ENCODE measurements around the gene MPZL2. TPM values are rescaled to one million over a fixed set of nuclear protein-coding genes. Genes with fewer than 3 reads are reported as not detected.
A peak's percentile ranks its signal among the peaks of the same experiment; 100 is the strongest.

MPZL2 gene
- total RNA-seq, 1 donor from 2014 or later = 14.6 TPM

DNA sequence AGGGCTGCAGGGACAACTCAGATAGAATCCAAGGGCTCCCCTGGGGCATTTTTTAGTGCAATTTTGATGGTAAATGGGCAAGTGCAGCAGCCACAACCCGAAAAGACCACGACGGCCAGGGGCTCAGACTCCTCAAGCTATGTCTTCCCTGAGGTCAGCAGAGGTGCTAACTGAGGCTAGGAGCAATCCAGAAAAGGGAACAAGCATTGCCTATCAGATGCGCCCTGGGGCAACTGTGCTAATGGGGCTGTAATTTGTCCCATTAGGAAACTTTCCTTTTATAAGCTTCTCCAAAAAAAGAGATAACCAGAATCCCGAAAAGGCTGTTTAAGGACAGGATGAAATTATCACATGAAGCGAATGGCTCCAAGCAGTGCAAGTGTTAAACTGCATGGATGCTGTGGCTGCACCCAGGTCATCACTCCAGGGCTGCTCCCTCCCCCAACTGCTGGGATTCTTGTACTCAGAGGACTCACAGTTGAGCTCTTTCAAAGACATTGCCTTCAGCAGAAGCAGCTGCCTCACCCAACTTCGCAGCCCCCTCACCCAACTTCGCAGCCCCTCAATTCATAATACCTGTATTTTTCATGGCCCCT is 37.6 kb upstream of the MPZL2 start:
- DNase-seq (ENCODE audit: low spot score) = no peak
- intact Hi-C loops (cut with micrococcal nuclease) = no loop called here
- Mint-ChIP-seq H3K27me3 (ENCODE audit: low read depth) (no peaks in the 10 kb centered on the region), H3K4me3 (ENCODE audit: low read depth) (no peak overlapping the region), H3K4me1 (ENCODE audit: low read depth) (peaks cover 25% of the 10 kb centered on the region), H3K36me3 (ENCODE audit: low read depth) (peaks cover 18% of the 10 kb centered on the region), H3K27ac (no peak overlapping the region), H3K9me3 (no peaks in the 10 kb centered on the region)

DNA sequence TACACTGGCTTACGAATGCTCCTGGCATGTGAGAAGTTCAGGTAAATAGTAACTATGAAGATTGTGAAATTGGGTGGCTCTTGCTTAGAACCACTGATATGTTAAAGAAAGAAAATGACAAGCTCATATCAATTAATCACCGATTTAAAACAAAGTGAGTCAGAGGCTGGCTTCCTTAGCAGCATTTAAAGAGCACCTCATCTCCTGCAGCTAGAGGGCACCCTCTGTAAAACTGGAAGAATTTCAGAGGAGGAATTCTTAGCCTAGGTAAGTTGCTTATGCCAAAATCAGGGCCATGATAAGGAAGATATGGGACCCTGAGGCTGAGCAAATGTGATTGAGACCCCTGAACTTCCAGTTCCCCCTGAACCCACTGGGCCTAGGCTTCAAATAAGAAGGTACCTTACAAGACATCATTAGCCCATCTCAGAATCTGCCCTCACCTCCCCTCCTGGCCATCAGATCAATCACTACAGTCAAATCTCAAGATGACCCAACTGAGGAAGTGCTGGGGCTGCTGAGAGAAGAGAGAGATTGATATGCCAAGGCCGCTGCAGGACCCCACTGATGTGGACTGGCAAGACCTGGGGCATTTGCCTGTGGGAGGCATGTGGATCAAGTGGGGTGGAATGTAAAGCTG is 31.8 kb upstream of the MPZL2 start:
- H3K9me3 Mint-ChIP-seq = no peaks in the 10 kb centered on the region
- H3K4me3 Mint-ChIP-seq (ENCODE audit: low read depth) = no peak overlapping the region
- intact Hi-C loops (cut with micrococcal nuclease) = loop anchor here (2.0 kb wide), 2 partner anchors 15 to 57 kb away; no protein-coding TSS in a partner anchor
- H3K4me1 Mint-ChIP-seq (ENCODE audit: low read depth) = peaks cover 16% of the 10 kb centered on the region
- H3K27ac Mint-ChIP-seq = no peak overlapping the region
- H3K36me3 Mint-ChIP-seq (ENCODE audit: low read depth) = no peaks in the 10 kb centered on the region
- no peak for DNase-seq (ENCODE audit: low spot score)
- no peaks in the 10 kb centered on the region for H3K27me3 Mint-ChIP-seq (ENCODE audit: low read depth)

DNA sequence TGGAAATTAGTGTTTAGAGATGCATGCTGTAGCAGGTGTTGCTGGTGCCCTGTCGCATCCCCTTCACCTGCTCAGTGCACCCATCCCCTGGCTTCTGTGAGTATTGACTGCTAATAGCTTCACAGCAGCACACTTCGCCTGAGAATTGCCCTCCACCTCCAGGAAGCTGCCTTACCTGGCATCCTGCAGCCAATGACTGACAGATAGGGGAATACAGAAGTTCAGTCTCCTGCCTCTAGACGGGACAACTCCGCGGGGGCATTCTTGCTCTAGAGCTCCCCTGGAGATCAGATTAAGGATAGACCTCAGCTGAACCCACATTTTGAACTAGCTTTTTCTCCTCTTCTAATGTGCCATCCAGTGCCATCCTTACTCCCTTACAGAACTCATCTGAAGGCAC is 31.1 kb upstream of the MPZL2 start:
- no peaks in the 10 kb centered on the region for H3K27me3 Mint-ChIP-seq (ENCODE audit: low read depth)
- intact Hi-C loops (cut with micrococcal nuclease) = loop anchor here (2.0 kb wide), 1 partner anchor 58 kb away; no protein-coding TSS in a partner anchor
- DNase-seq (ENCODE audit: low spot score) = no peak
- H3K9me3 Mint-ChIP-seq = no peaks in the 10 kb centered on the region
- no peaks in the 10 kb centered on the region for H3K36me3 Mint-ChIP-seq (ENCODE audit: low read depth)
- no peak overlapping the region for H3K4me3 Mint-ChIP-seq (ENCODE audit: low read depth)
- H3K4me1 Mint-ChIP-seq (ENCODE audit: low read depth) = peaks cover 22% of the 10 kb centered on the region
- no peak overlapping the region for H3K27ac Mint-ChIP-seq

DNA sequence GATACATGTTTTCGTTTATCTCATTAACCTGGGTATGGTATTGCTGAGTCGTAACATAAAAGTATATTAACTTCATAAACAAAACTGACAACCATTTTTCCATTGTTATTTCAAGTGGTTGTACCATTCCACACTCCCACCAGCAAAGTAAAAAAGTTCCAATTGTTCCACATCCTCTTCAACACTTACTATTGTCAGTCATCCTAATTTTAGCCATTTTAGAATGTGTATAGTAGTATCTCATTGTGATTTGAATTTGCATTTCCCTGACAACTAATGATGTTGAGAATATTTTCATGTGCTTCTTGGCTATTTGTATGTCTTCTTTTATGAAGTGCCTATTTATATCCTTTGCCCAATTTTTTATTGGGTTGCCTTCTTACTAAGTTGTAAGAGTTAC is 30.0 kb upstream of the MPZL2 start:
- no peak overlapping the region for H3K27ac Mint-ChIP-seq
- intact Hi-C loops (cut with micrococcal nuclease) = loop anchor here (2.0 kb wide), 1 partner anchor 59 kb away; no protein-coding TSS in a partner anchor
- no peaks in the 10 kb centered on the region for H3K27me3 Mint-ChIP-seq (ENCODE audit: low read depth)
- H3K4me1 Mint-ChIP-seq (ENCODE audit: low read depth) = peaks cover 24% of the 10 kb centered on the region
- H3K4me3 Mint-ChIP-seq (ENCODE audit: low read depth) = no peak overlapping the region
- no peak for DNase-seq (ENCODE audit: low spot score)
- H3K36me3 Mint-ChIP-seq (ENCODE audit: low read depth) = peaks cover 5% of the 10 kb centered on the region
- H3K9me3 Mint-ChIP-seq = peaks cover 6% of the 10 kb centered on the region

DNA sequence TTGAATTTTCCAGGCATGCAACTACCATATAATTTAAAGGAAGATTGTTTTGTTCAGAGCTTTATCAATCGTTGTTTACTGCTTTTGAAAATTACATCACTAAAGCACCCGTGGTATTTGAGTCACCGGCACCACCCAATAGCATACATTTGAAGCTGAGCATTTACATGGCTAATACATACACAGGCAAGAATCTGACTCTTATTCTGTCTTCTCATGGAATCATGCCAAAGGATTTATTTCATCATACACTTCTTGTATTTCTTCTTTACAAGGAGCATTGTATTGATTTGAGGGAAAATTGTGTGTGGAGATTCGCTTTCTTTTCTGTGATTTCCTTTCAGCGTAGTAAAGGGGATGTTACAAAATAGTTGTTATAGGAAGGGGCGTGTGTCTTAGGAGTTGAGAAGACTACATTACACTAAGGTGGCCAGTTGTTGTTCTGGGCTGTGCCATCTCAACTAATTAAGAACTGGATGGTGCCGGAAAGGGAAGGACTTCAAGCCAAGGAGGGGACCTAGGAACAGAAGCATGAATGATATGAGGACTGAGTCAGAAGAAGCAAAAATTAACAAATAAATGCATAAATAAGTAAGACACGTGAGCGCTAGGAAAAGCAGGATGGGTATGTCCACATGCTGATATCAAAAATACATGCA is 27.5 kb upstream of the MPZL2 start:
- Mint-ChIP-seq H3K4me1 (ENCODE audit: low read depth) (peaks cover 24% of the 10 kb centered on the region), H3K4me3 (ENCODE audit: low read depth) (no peak overlapping the region), H3K36me3 (ENCODE audit: low read depth) (peaks cover 5% of the 10 kb centered on the region), H3K27ac (no peak overlapping the region), H3K27me3 (ENCODE audit: low read depth) (no peaks in the 10 kb centered on the region), H3K9me3 (peaks cover 6% of the 10 kb centered on the region)
- intact Hi-C loops (cut with micrococcal nuclease) = loop anchor here (1.0 kb wide), 2 partner anchors 93 to 146 kb away; no protein-coding TSS in a partner anchor
- no peak for DNase-seq (ENCODE audit: low spot score)

DNA sequence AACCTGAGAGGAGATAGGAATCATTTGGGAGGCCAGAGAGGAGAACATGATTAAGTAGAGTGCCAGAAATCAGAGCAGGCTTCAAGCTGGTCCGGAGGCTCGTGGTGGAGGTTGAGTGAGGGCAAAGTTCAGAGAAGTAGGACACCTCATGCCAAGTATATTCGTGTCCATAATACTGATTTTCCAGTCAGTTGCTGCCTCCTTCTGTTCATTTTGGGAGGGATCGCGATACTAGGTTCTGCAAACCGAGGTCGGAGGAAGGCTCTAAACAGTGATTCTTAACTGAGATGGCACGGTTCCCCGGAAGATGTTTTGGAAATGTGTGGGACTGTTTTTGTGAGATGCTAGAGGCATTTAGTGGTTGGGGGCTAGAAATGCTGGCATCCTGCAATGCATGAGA is 26.8 kb upstream of the MPZL2 start:
- Mint-ChIP-seq H3K9me3 (peaks cover 6% of the 10 kb centered on the region), H3K27me3 (ENCODE audit: low read depth) (no peaks in the 10 kb centered on the region), H3K4me3 (ENCODE audit: low read depth) (no peak overlapping the region), H3K4me1 (ENCODE audit: low read depth) (peaks cover 22% of the 10 kb centered on the region), H3K36me3 (ENCODE audit: low read depth) (peaks cover 5% of the 10 kb centered on the region), H3K27ac (no peak overlapping the region)
- intact Hi-C loops (cut with micrococcal nuclease) = loop anchor here (1.0 kb wide), 2 partner anchors 93 to 146 kb away; no protein-coding TSS in a partner anchor
- peak; percentile 21 for DNase-seq (ENCODE audit: low spot score)

DNA sequence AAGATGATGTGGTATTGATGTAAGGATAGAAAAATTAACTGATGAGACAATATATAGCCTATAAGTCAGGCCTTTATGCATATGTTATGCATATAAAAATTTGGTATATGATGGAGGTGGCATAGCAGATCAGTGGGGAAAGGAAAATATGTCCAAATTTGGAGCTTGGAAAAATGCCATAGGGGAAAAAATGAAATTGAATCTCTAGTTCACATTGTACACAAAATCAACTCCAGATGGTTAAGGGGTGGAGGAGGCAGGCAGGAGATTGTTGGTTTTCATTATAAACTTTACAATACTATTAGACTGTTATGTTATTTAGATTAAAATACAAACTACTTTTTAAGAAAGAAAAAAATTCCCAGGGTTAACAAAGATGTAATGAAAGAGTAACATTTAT is 25.3 kb upstream of the MPZL2 start:
- H3K27ac Mint-ChIP-seq = no peak overlapping the region
- H3K4me3 Mint-ChIP-seq (ENCODE audit: low read depth) = no peak overlapping the region
- peaks cover 6% of the 10 kb centered on the region for H3K9me3 Mint-ChIP-seq
- intact Hi-C loops (cut with micrococcal nuclease) = no loop called here
- peaks cover 22% of the 10 kb centered on the region for H3K4me1 Mint-ChIP-seq (ENCODE audit: low read depth)
- peaks cover 5% of the 10 kb centered on the region for H3K36me3 Mint-ChIP-seq (ENCODE audit: low read depth)
- no peaks in the 10 kb centered on the region for H3K27me3 Mint-ChIP-seq (ENCODE audit: low read depth)
- no peak for DNase-seq (ENCODE audit: low spot score)

DNA sequence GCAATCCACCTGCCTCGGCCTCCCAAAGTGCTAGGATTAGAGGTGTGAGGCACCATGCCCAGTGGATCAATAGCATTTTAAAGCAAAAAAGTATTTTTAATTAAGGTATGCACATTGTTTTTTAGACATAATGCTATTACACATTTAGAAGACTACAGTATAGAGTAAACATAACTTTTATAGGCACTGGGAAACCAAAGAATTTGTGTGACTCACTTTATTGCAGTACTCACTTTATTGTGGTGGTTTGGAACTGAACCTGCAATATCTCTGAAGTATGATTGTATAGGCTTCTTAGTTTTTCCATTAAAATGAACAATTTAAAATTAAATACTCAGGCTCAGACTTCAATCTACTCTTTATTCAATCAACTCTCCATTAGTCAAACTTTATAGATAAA is 22.9 kb upstream of the MPZL2 start:
- intact Hi-C loops (cut with micrococcal nuclease) = loop anchor here (2.0 kb wide), 2 partner anchors 22 to 34 kb away; partner anchors contain the start of genes MPZL2 and MPZL3
- no peak for DNase-seq (ENCODE audit: low spot score)
- peaks cover 40% of the 10 kb centered on the region for H3K4me1 Mint-ChIP-seq (ENCODE audit: low read depth)
- peaks cover 5% of the 10 kb centered on the region for H3K36me3 Mint-ChIP-seq (ENCODE audit: low read depth)
- peaks cover 6% of the 10 kb centered on the region for H3K9me3 Mint-ChIP-seq
- H3K27ac Mint-ChIP-seq = no peak overlapping the region
- H3K4me3 Mint-ChIP-seq (ENCODE audit: low read depth) = no peak overlapping the region
- no peaks in the 10 kb centered on the region for H3K27me3 Mint-ChIP-seq (ENCODE audit: low read depth)

DNA sequence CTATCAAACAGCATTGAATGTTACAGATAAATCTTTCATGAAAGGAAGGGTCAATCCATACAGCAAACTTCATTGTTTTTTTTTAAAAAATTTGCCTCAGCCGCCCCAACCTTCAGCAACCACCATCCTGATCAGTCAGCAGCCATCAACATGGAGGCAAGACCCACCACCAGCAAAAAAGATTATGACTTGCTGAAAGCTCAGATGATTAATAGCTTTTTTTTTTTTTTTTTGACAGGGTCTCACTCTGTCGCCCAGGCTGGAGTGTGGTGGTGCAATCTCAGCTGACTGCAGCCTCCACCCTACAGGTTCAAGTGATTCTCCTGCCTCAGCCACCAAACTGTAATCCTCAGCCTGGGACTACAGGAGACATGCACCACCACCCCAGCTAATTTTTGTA is 22.4 kb upstream of the MPZL2 start:
- Mint-ChIP-seq H3K27ac (no peak overlapping the region), H3K4me3 (ENCODE audit: low read depth) (no peak overlapping the region), H3K27me3 (ENCODE audit: low read depth) (no peaks in the 10 kb centered on the region), H3K36me3 (ENCODE audit: low read depth) (peaks cover 5% of the 10 kb centered on the region), H3K4me1 (ENCODE audit: low read depth) (peaks cover 39% of the 10 kb centered on the region), H3K9me3 (peaks cover 6% of the 10 kb centered on the region)
- intact Hi-C loops (cut with micrococcal nuclease) = loop anchor here (2.0 kb wide), 2 partner anchors 22 to 34 kb away; partner anchors contain the start of genes MPZL2 and MPZL3
- no peak for DNase-seq (ENCODE audit: low spot score)

DNA sequence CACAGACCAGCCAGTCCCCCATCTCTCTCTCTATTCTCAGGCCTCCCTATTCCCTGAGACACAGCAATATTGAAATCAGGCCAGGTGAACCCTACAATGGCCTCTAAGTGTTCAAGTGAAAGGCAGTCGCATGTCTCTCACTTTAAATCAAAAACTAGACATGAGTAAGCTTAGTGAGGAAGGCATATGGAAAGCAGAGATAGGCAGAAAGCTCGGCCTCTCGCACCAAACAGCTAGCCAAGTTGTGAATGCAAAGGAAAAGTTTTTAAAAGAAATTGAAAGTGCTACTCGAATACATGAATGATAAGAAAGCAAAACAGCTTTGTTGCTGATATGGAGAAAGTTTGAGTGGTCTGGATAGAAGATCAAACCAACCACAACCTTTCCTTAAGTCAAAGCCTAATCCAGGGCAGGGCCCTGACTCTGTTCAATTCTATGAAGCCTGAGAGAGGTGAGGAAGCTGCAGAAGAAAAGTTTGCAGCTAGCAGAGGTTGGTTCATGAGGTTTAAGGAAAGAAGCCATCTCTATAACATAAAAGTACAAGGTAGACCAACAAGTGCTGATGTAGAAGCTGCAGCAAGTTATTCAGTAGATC is 19.8 kb upstream of the MPZL2 start:
- peak overlapping the region; percentile 63 for H3K27ac Mint-ChIP-seq
- H3K4me3 Mint-ChIP-seq (ENCODE audit: low read depth) = no peak overlapping the region
- peaks cover 34% of the 10 kb centered on the region for H3K4me1 Mint-ChIP-seq (ENCODE audit: low read depth)
- H3K36me3 Mint-ChIP-seq (ENCODE audit: low read depth) = no peaks in the 10 kb centered on the region
- H3K9me3 Mint-ChIP-seq = no peaks in the 10 kb centered on the region
- no peaks in the 10 kb centered on the region for H3K27me3 Mint-ChIP-seq (ENCODE audit: low read depth)
- intact Hi-C loops (cut with micrococcal nuclease) = loop anchor here (5.0 kb wide), 1 partner anchor 42 kb away; no protein-coding TSS in a partner anchor
- no peak for DNase-seq (ENCODE audit: low spot score)

DNA sequence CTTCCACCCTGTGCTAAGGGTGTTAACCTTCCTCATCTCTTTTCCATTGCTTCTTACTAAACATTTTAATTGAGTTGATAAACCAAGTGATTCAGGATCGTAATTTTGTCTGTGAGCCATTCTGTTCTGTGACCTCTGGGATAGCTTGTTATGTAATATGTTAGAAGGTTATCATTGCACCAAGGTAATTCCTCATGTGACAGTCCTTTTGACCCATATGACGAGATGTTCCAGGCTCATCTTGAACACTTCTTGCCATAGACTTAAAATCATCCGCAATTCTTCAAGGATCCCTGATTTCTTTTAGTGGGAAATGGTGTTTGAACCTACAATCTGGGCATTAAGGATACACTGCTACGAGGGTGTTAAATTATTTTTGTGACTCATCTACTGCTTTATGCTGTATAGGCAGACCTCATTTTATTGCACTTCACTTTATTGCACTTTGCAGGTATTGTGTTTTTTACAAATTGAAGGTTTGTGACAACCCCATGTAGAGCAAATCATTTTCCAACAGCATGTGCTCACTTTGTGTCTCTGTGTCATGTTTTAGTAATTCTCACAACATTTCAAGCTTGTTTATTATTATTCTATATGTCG is 19.0 kb upstream of the MPZL2 start:
- no peak for DNase-seq (ENCODE audit: low spot score)
- H3K9me3 Mint-ChIP-seq = no peaks in the 10 kb centered on the region
- H3K27ac Mint-ChIP-seq = no peak overlapping the region
- H3K4me3 Mint-ChIP-seq (ENCODE audit: low read depth) = no peak overlapping the region
- intact Hi-C loops (cut with micrococcal nuclease) = loop anchor here (5.0 kb wide), 1 partner anchor 41 kb away; no protein-coding TSS in a partner anchor
- no peaks in the 10 kb centered on the region for H3K36me3 Mint-ChIP-seq (ENCODE audit: low read depth)
- H3K4me1 Mint-ChIP-seq (ENCODE audit: low read depth) = peaks cover 37% of the 10 kb centered on the region
- H3K27me3 Mint-ChIP-seq (ENCODE audit: low read depth) = no peaks in the 10 kb centered on the region

DNA sequence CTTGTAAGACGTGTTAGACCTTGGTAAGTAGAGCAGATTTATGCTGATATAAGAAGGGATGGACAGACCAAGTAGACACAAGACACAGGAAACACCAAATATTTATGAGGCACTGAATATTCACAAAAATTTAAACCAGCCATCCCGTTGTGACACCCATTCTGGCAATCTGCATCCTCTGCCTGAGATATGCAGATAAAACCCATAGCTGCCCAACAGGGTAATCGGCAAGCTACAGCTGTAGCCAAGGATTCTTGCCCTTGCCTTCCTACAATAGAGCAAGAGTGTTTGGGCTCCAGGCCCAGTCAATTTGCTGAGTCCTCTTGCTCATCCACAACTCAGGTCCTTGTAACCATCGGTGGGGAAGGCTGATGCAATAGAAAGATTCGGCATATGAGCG is 18.5 kb upstream of the MPZL2 start:
- no peaks in the 10 kb centered on the region for H3K27me3 Mint-ChIP-seq (ENCODE audit: low read depth)

More for the DNA sequence above, 18.5 kb upstream of the MPZL2 start:
- Mint-ChIP-seq H3K9me3 (no peaks in the 10 kb centered on the region), H3K4me3 (ENCODE audit: low read depth) (no peak overlapping the region), H3K36me3 (ENCODE audit: low read depth) (no peaks in the 10 kb centered on the region), H3K27ac (no peak overlapping the region), H3K4me1 (ENCODE audit: low read depth) (peaks cover 37% of the 10 kb centered on the region)
- DNase-seq (ENCODE audit: low spot score) = no peak
- intact Hi-C loops (cut with micrococcal nuclease) = loop anchor here (5.0 kb wide), 1 partner anchor 40 kb away; no protein-coding TSS in a partner anchor

All from activated T-helper 2 cell treated with anti-CD3 and anti-CD28 coated beads, Interferon-gamma antibody, Interleukin-2, Interleukin-4, amounts not matched to agents 10 μg/mL and 5 μg/mL and 100 μg/mL, durations not matched to agents 14 hours and 24 hours and 36 hours (primary cell).